GM19438 (cell line): Measurements from ENCODE around the gene DBN1.

ENCODE experiments used
- ATAC-seq: cut with Tn5 transposase; IDR thresholded peaks from one replicate; pipeline ENCODE4 v1.9.1; 2021; ENCODE audit warnings: low read depth; ENCODE audit not compliant: unreplicated experiment

DBN1 gene

GRCh38 chr5:177457852-177458681 is 15.4 kb downstream of the DBN1 start:
- ATAC-seq = no peak

GRCh38 chr5:177456976-177457851 is 16.2 kb downstream of the DBN1 start:
- peak; percentile 40 for ATAC-seq

DNA sequence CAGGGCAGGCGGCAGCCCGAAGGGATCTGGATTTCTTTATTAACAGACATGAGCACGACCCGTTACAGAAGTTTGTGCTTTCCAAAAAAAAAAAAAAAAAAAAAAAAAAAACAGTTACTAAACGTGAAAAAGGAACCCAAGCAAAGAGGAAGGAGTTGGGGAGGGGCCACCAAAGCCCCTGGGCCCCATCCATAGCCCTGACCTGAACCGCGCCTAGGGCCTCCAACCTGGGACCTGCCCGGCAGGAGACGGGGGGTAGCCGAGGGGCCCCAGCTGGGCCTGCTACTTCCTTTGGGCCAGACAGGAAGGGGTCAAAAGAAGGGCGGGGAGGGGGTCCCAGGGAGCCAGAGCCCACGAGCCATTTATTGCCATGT is 16.9 kb downstream of the DBN1 start:
- no peak for ATAC-seq

- ATAC-seq = peak; percentile 14
These were observed 17.5 kb downstream of the DBN1 start for GRCh38 chr5:177455661-177456590.

GRCh38 chr5:177455036-177455660 is 18.3 kb downstream of the DBN1 start:
- ATAC-seq = peak; percentile 54

DNA sequence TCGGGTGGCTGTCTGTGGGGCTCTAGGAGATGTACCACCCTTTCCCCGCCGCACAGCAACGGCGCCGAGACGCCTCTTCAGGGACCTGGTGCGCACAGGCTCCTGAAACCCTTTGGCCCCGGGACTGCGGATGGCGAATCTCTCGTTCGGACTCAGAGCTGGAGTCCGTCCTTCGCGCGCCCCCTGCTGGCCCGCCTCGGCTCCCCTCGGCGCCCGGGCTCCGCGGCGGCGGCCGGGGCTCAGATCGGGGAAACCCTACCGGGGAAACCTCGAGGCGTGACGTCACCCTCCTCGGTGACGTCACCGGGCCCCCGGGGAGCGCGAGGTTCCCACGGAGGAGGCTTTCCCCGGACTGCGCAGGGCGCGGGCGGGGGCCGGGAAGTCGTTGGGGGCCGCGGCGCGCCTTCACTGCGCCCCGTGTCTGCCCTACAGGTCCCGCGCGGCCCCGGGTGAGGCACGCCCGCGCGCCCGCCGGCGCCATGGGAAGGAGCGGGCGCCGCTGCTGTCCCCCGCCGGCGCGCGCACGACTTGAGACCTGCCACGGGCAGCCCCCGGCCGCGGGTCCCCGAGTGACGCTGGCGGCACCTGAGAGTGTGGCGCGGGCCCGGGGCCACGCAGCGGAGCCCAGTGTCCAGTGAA is 18.9 kb downstream of the DBN1 start:
- peak; percentile 31 for ATAC-seq

DNA sequence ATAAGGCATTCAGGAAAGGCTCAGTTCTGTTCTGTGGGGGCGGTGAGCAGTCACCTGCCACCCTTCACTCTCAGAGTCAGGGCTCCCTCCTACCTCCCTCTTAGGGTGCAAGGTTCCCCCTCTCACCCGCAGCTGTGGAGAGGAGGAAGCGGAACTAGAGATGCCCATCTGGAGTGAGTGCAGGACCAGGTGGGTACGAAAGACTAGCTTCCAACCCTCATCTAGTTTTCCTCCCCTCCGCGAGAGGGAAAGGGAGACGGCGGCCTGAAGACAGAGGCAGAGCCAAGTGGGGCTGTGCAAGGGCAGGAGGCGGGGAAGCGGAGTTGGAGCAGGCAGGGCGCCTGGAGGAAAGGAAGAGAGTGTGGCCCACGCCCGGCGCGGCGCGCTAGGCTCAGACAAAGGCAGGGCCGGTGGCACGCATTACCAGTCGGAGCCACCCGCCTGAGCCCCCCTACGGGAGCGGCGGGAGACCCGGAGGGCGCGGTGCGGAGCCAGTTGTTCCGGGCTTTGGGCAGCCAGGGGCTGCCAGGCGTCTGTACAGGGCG is 19.5 kb downstream of the DBN1 start:
- no peak for ATAC-seq

DNA sequence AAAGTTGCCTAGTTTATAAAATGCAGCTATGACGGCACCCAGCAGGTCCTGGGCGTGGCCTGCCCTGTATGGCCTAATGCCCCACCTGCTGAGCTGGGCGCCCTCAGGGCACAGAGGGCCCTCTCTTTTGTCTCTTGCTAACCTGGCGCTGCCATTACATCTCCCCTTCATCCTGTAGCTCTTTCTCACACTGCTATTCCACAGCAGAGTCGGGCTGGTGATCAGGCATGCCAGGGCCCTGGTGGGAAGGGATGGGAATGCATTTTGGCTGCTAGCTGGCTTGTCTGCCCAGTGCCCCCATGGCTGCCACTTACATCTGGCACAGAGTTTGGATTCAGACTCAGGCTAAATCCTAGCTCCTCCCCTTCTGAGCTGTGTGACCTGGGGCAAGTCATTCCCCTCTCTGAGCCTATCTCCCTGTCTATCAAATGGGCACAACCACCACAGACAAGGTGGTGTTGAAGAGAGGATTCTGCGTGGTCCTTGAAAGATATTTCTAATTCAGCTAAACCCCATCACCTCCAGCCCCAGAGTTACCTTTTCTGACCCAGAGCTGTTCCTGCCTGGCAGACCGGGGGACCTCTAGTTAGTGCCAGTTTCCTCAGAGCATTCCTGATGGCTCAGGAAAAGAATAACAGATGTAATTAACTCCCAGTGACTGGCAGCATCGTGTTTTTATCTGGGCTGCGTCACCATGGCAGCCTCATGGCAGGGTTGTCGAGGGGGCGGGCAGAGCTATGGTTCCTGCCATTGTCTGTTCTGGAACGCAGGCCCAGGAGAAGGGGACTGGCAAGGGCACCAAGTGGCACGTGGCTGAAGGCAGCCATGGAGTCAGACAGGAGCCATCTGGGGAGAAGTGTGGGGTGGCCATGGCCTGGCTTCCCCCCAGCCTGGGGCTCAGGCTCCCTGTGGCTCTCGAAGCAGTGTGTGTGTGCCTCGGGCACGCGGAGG is 20.5 kb downstream of the DBN1 start:
- no peak for ATAC-seq

GRCh38 chr5:177450667-177451424 is 22.6 kb downstream of the DBN1 start:
- ATAC-seq = no peak

GRCh38 chr5:177449140-177450061 is 24.0 kb downstream of the DBN1 start:
- ATAC-seq = no peak

DNA sequence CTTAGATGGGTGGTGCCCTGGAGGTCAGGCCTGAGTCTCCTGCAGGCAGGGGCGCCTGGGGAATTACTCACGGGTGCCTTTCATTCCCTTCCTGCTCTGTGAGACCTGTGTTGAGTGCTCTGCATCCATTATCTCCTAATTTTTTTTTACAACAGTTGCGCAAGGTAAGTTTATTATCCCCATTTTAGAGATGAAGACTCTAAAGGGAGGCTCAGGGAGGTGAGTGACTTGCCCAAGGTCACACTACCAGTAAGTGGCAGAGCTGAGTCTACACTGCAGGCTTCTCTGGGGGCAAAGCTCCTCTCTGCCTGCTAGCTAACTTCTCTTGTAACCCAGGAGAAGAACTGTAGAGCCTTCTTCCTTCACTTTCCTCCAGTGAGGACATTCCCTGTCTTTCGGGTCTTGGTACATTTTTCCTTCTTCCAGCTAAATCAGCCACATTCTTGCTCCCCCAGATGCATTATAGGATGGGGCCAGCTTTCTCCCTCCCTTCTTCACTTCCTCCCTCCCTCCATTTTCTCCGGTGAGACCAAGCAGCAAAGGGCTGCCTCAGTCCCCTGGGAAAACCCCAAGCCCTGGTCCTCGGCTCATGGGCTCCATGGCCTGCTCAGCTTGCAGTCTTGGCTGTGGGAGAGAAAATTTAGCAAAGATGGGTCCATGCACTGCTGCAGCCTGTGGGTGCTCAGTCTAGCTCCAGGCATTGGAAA is 25.0 kb downstream of the DBN1 start:
- ATAC-seq = no peak

GRCh38 chr5:177447611-177448243 is 25.7 kb downstream of the DBN1 start:
- ATAC-seq = no peak

- ATAC-seq = peak; percentile 29
These were observed 26.3 kb downstream of the DBN1 start for GRCh38 chr5:177447066-177447610.

DNA sequence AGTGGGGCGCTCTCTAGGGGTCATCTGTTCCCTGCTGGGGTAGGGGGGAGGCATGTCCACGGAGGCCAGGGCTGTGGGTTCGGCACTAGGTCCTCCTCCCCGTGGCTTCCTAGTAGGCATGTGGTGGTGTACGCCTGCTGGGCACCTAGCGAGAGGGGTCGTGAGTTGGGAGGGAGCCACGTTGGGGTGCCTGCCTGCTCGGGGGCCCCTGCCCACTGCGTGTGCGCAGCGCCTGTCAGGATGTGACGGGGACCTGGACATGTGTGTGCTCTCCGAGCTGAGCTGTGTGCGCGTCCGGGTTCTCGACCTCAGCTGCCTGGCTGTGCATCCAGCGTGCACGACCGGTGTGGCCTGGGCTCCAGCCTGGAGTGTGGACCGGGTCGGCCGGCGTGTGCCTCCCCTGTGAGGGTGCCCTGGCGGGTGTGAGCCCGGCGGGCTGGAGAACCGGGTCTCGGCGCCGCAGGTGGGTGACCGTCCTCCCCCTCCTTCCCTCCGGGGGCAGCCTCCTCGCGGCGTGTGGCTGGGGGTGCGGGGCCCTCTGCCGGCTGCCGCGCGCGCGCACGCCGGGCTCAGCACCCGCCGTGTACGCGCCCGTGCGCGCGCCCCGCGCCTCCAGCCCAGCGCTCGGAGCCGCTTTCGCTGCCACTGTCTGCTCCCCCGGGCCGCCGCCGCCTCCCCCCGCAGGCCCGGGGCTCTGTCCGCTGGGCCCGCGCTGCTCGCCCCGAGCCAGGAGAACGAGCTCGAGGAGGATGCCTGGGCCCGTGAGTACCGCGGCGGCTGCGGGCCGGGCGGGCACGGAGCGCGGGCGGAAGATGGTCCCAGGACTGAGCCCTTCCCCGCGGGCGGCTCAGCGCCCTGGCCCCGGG is 27.0 kb downstream of the DBN1 start, which contains the start of gene PRR7:
Gene PRR7, plus strand, starts transcription at position 615 of the 866 bp plus-strand sequence. CDS start 8,254 bp downstream, outside the sequence.
- ATAC-seq = peak; percentile 49
